AG08395 (cell line): Measurements from ENCODE around the gene UMAD1.

Experiments
- DNase-seq: peaks from one replicate; pipeline ENCODE4 v3.0.0; 2012; ENCODE audit warnings: mixed read lengths, low spot score

UMAD1 gene

GRCh38 chr7:7688956-7689355 is 48.4 kb downstream of the UMAD1 start:
- no peak for DNase-seq

DNA sequence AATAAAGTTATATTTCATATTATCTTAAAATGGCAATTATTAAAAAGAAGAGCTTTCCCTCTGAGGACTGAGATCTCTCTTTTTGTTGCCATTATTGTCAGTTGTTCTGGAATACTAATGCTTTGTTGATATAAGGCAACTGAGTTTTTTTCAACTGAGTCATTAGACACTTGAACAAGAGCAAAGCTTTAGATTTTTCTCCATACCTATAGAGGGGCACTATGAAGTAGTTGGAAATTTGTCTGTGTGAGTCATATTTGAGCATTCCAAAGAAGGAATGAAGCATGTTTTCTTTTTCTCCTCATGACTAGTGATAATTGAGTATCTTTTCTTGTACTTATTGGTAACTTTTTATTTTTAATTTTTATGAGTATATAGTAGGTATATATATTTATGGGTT is 53.3 kb downstream of the UMAD1 start:
- peak; percentile 32 for DNase-seq

- DNase-seq: no peak
Observed at GRCh38 chr7:7694542-7694941, 54.0 kb downstream of the UMAD1 start.

- DNase-seq: no peak
Observed at GRCh38 chr7:7695111-7695817, 54.7 kb downstream of the UMAD1 start.

DNA sequence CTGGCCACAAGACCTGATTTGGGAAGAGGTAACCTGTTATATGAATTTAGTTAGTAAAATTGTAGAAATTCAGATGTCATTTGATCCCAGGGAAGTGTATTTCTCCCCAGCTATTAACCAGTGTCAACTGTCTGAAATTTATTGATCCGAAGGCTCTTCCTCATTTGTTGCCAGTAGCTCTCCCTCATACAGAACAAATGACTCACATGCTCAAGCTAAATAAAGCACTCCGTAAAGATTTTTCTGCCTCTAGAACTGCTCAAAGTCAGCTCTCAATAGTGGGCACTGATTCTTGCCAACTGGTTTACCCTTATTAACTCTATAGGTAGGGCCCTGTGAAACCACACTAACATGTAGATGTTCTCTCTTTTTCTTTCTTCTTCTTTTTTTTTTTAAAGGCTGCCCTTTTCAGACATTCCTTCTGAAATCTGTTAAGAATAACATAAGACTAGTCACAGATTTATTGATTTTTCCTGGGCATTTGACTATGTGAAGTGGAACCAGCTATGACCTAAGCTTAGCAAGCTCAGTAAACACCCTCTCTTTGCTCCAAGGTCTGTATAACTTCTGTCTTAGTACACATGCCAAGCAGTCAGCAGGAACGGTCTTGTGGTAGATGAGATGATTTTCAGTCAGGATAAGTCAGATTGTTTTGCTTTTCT is 56.0 kb downstream of the UMAD1 start:
- DNase-seq: peak; percentile 29

DNA sequence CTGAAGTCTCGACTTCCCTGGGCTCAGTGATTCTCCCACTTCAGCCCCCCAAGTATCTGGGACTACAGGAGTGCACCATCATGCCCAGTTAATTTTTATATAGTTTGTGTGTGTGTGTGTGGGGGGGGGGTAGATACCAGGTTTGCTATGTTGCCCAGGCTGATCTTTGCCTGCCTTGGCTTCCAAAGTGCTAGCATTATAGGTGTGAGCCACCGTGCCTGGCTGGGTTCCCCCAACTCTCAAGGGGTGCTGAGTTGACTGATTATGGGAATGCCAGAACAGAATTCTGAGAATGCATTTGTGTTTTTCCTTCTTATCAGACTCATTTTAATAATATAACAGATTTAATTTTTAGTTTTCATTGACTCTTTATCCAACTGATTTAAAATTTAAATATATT is 58.4 kb downstream of the UMAD1 start:
- DNase-seq: no peak

- DNase-seq: no peak
Observed at GRCh38 chr7:7699380-7699779, 58.8 kb downstream of the UMAD1 start.

- no peak for DNase-seq
Observed at GRCh38 chr7:7699970-7700369, 59.4 kb downstream of the UMAD1 start.

DNA sequence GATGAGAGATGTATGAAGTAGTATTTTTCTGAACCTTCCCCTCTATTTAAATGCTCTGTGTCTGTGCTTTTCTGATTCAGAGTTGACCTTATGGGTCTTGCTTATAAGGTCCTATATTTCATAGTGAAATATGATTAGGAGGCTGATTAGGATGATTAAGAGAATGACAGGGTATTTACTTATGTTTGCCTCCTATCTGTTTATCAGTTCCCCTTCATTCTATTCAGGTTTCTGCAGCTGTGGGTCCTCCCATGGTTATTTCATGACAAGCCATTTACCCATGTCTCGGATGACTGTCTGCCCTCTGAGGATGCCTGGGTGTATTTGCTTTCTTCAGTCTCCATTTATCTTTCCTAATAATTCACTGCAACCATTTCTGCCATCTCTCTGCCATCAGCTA is 61.0 kb downstream of the UMAD1 start:
- DNase-seq: no peak

DNA sequence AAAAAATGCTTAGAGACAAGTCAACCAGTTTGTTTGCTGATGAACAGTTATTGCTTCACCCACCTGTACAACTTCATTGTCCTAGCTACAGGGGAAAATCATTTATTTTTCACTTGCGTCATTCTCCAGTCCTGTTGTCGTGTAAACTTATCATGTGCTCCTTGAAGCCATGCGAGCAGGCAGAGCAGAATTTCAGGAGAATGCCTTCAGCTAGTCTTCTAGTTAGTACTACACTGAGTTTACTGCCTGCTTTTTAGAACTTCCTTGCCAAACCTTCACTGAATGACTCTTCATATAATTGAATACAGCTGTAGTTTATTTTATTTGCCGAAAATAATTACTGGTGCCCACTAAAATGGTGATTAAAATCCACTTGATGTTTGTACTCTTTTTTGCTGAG is 62.3 kb downstream of the UMAD1 start:
- peak; percentile 53 for DNase-seq

GRCh38 chr7:7703427-7703826 is 62.9 kb downstream of the UMAD1 start:
- no peak for DNase-seq

- DNase-seq: no peak
Observed at GRCh38 chr7:7704867-7705266, 64.3 kb downstream of the UMAD1 start.

GRCh38 chr7:7705318-7705717 is 64.8 kb downstream of the UMAD1 start:
- no peak for DNase-seq

GRCh38 chr7:7706101-7706511 is 65.6 kb downstream of the UMAD1 start:
- DNase-seq: no peak

GRCh38 chr7:7706556-7707172 is 66.1 kb downstream of the UMAD1 start:
- no peak for DNase-seq

DNA sequence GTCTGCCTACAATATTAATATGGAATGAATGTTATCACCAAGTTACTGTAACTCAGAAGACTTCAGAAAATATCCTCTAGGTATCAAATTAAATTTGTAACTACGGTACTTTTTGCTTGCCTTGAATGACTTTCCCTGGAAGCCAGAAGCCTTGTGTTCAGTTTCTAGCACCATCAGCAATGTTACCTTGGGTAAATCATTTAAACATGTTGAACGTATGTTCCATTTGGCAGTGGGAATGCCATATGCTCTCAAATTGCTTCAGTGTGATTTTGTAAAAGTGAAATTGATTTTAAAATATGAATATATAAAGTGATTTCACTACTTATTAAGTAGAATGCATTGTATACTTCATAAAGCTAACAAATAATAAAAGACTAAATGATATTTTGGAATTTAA is 66.7 kb downstream of the UMAD1 start:
- DNase-seq: no peak

GRCh38 chr7:7707806-7708205 is 67.3 kb downstream of the UMAD1 start:
- DNase-seq: no peak

DNA sequence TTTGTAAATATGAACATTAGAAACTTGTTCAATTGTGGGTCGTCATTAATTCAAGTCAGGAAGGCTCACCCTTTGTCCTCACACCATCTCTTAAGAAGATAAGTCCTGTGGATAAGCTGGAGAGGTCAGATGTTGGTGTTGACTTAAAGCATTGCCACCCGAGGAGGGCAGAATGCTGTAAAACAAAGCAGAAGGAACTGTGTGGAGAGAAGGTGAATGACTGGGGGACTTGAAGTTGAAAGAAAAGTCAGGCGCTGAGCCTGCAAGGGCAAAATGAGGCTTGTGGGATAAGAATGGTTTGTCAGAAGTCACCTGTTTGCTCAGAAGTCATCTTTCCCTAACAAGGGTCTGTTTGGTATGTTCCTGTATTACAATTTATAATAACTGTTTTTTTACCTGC is 68.7 kb downstream of the UMAD1 start:
- DNase-seq: no peak

- no peak for DNase-seq
Observed at GRCh38 chr7:7710469-7710868, 69.9 kb downstream of the UMAD1 start.

GRCh38 chr7:7713730-7714129 is 73.2 kb downstream of the UMAD1 start:
- DNase-seq: no peak

- no peak for DNase-seq
Observed at GRCh38 chr7:7718492-7718891, 77.9 kb downstream of the UMAD1 start, which contains the start of gene RPA3. Gene RPA3, minus strand, starts transcription at chr7:7718607. Its CDS starts 78,189 bp downstream, at chr7:7640418.

DNA sequence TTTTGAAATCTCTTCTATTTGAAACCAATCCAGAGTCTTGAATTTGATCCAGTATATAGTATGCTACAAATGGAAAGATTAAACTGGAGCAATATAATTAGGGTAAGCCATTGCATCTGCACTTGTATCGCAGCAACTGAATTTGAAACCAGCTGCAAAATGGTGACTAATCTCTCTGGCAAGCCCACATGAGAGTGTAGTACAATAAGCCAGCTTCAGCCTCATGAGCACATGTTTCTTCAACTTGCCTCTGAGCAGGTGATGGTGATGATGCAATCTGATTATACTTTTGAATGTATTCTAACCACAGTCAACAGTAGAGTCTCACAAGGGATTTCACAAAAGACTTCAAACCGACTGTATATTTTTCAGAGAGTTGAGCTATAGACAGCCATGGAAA is 78.7 kb downstream of the UMAD1 start:
- peak; percentile 64 for DNase-seq

DNA sequence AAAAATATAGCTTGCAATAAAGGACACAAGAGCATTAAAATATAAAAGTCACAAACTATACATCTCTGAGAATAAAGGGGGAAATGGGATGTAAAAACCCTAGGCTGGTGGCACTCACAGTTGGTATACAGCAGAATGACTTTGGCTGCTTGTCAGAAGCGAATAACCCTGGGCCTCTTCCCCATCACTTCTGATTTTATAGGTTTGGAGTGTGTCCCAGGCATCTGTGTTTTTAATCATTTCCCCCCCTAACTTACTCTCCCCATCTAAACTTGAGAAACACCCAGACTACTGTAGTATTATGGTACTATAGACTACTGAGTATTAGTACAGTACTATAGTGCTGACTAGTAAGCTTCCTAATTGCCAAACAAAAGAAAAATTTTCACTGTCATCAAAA is 79.6 kb downstream of the UMAD1 start:
- no peak for DNase-seq
